Lung (tissue), 12 donors: Measurements from ENCODE around the gene NUB1. TPM values are rescaled to one million over a fixed set of nuclear protein-coding genes. Genes with fewer than 3 reads are reported as not detected.

Experiments
- ATAC-seq: fragments of 200-7000 bp; cut with Tn5 transposase; one replicate; pipeline ENCODE4 v1.9.1; 2020; ENCODE audit warnings: moderate number of reproducible peaks; ENCODE audit not compliant: insufficient read depth, low FRiP score
- DNase-seq, 3 donors: peaks; one replicate each; pipeline ENCODE4 v3.0.0-alpha.2; 2013 to 2017
- H3K27ac ChIP-seq, 2 donors: one replicate each; pipeline ENCODE4 v1.5.1; 2013; ENCODE audit warnings: mild to moderate bottlenecking in 2 of 2, moderate library complexity in 2 of 2, control low read depth in 1 of 2, inconsistent platforms in 1 of 2, low read depth in 1 of 2, low read length in 1 of 2
- H3K27me3 ChIP-seq, 3 donors: one replicate each; pipeline ENCODE4 v1.5.1; 2013; ENCODE audit warnings: low read length in 2 of 3; ENCODE audit not compliant: control insufficient read depth in 3 of 3, insufficient read depth in 3 of 3
- H3K36me3 ChIP-seq, 4 donors: one replicate each; pipeline ENCODE4 v1.5.1; 2013; ENCODE audit warnings: low read length in 4 of 4, mild to moderate bottlenecking in 1 of 4, moderate library complexity in 1 of 4; ENCODE audit not compliant: control insufficient read depth in 4 of 4, insufficient read depth in 4 of 4
- H3K4me1 ChIP-seq, 5 donors: one replicate each; pipeline ENCODE4 v1.5.1; 2013; ENCODE audit warnings: low read length in 5 of 5, mild to moderate bottlenecking in 2 of 5, moderate library complexity in 1 of 5; ENCODE audit not compliant: control insufficient read depth in 5 of 5, insufficient read depth in 5 of 5
- H3K4me3 ChIP-seq: one replicate; pipeline ENCODE4 v1.5.1; 2013; ENCODE audit warnings: mild to moderate bottlenecking, control low read depth, moderate library complexity
- H3K9ac ChIP-seq, 2 donors: one replicate each; pipeline ENCODE4 v1.5.1; 2013; ENCODE audit warnings: low read length in 2 of 2, control low read depth in 1 of 2; ENCODE audit not compliant: insufficient read depth in 1 of 2
- H3K9me3 ChIP-seq, 4 donors: one replicate each; pipeline ENCODE4 v1.5.1; 2013; ENCODE audit warnings: low read length in 3 of 4, mild to moderate bottlenecking in 1 of 4, moderate library complexity in 1 of 4; ENCODE audit not compliant: control insufficient read depth in 4 of 4, insufficient read depth in 3 of 4
- CTCF ChIP-seq: IDR thresholded peaks from 2 replicates; pipeline ENCODE4 v1.5.1; 2012; ENCODE audit warnings: mild to moderate bottlenecking; ENCODE audit errors: control extremely low read depth, extremely low read depth
- WGBS, 2 donors: extraction: QIAGEN DNeasy Blood & Tissue Kit; methylation state at CpG; one replicate each; pipeline ENCODE4 v1.1.7; 2013; 5-methylcytosine and 5-hydroxymethylcytosine counted together
- polyA plus RNA-seq, 2 donors: library from polyadenylated mRNA; stranded (reverse); fragments of 200-250 nt; gene quantifications; one replicate each; pipeline ENCODE4 v1.2.1, GENCODE V29; 2013
- total RNA-seq, 2 donors: library from RNA; depleted of rRNA in 1 of 2; stranded (reverse); fragments of >200 nt in 1 of 2; gene quantifications; one replicate each; pipeline ENCODE4 v1.2.1, GENCODE V29; 2014 to 2021
- donor health status: control.
- donor health status: control.
- donor health status: Bipolar disorder and iron deficiency.
- donor health status: healthy.
- donor health status: DM: yes; HTN: yes; CAD: no.

Gene NUB1
- total and polyA plus RNA-seq, 4 donors, result 22.6 to 47.4 (median 34.6) TPM

GRCh38 chr7:151378011-151378410 lies 36.4 kb downstream of the NUB1 start:
- no peak for ATAC-seq
- Histone ChIP-seq H3K9ac (no peak overlapping the region), H3K4me3 (no peak overlapping the region), H3K36me3 (peaks cover 2 to 46% (median 15%) of the 10 kb centered on the region in 4 donors), H3K27ac (no peak overlapping the region), H3K27me3 (peaks cover 0 to 12% (median 5%) of the 10 kb centered on the region in 3 donors), H3K9me3 (no peaks in the 10 kb centered on the region), H3K4me1 (peaks cover 0 to 11% (median 7%) of the 10 kb centered on the region in 5 donors)
- no peak for TF ChIP-seq CTCF
- no peak for DNase-seq
- WGBS, 2 donors, result 91 to 96% methylated on average over 9 of the region's 9 CpGs

- no peak overlapping the region for H3K4me3 ChIP-seq
- peaks cover 0 to 11% (median 7%) of the 10 kb centered on the region in 5 donors for H3K4me1 ChIP-seq
- H3K27ac ChIP-seq, result no peak overlapping the region
- DNase-seq, result no peak
- no peak overlapping the region for H3K9ac ChIP-seq
- H3K9me3 ChIP-seq, result no peaks in the 10 kb centered on the region
- ATAC-seq, result no peak
- H3K36me3 ChIP-seq, result peaks cover 2 to 43% (median 13%) of the 10 kb centered on the region in 4 donors
- peaks cover 0 to 12% (median 5%) of the 10 kb centered on the region in 3 donors for H3K27me3 ChIP-seq
- no peak for TF ChIP-seq CTCF
- WGBS, 2 donors, result 90 to 93% methylated on average over 17 of the region's 17 CpGs
Observed at GRCh38 chr7:151378496-151379192, 37.0 kb downstream of the NUB1 start.

GRCh38 chr7:151379193-151379520 lies 37.5 kb downstream of the NUB1 start:
- H3K36me3 ChIP-seq, result peaks cover 2 to 38% (median 12%) of the 10 kb centered on the region in 4 donors
- no peaks in the 10 kb centered on the region for H3K9me3 ChIP-seq
- H3K27me3 ChIP-seq, result peaks cover 0 to 12% (median 5%) of the 10 kb centered on the region in 3 donors
- WGBS, 2 donors, result 90 to 91% methylated on average over 6 of the region's 6 CpGs
- H3K4me3 ChIP-seq, result no peak overlapping the region
- DNase-seq, result no peak
- H3K27ac ChIP-seq, result no peak overlapping the region
- H3K9ac ChIP-seq, result no peak overlapping the region
- peaks cover 0 to 11% (median 7%) of the 10 kb centered on the region in 5 donors for H3K4me1 ChIP-seq
- peak; percentile 10 for ATAC-seq
- no peak for TF ChIP-seq CTCF
